Anterior cingulate cortex (tissue), 58 donors: Measurements from ENCODE around the gene RAP1GAP.

Experiments used
- DNase-seq, 58 donors: peaks; one replicate each; lab custom pipeline; 2025; lab: John Stamatoyannopoulos, UW

The RAP1GAP gene

GRCh38 chr1:21669258-21670058, at the start of gene RAP1GAP:
Gene RAP1GAP, minus strand, starts transcription at chr1:21669357. Its CDS starts 49,325 bp downstream, at chr1:21620032.
- peak in 35 of 58 donors; percentile 28 to 82 (median 52) for DNase-seq

- DNase-seq: no peak
Measured at GRCh38 chr1:21716169-21716568, 47.0 kb upstream of the RAP1GAP start.

GRCh38 chr1:21707891-21708290, 38.7 kb upstream of the RAP1GAP start:
- DNase-seq: peak in 1 of 58 donors; percentile 8

DNA sequence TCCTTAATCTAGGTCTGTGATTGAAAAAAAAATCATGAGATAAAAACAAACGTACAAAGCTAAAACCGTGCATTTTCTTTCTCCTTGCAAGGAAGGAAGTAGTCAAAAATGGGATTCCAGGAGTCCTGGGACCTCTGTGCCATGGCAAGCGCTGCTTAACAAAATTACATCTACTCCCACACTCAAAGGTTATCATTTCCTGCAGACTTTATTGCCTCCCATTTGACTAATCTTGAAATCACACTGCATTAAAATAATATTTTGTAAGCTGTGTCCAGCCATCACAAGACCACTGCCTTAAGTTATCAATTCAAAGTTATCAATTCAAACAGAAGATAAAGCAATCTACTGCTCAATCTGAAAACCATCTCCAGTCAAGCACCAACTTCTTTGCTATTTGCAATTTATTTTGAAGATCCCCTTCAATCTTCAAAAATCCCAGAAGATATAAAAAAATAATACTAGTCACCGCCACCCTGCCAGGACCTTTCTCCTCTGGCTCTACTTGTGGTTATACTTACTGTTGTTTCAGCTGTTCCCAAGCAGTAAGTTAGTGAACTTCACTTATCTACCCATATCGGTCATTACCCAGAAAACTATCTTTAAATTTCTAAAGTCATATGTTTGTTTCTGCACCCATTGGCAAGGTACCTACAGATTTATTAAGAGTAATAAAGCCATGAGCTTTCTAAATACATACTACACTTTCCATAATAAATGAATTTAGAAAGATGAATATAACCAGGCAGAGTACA, 38.1 kb upstream of the RAP1GAP start:
- DNase-seq: no peak

GRCh38 chr1:21706151-21706835, 37.1 kb upstream of the RAP1GAP start:
- DNase-seq: peak in 14 of 58 donors; percentile 2 to 54 (median 14)

- peak in 26 of 58 donors; percentile 1 to 71 (median 19) for DNase-seq
Measured at GRCh38 chr1:21705303-21705980, 36.3 kb upstream of the RAP1GAP start.

GRCh38 chr1:21704145-21704544, 35.0 kb upstream of the RAP1GAP start:
- DNase-seq: no peak

- peak in 2 of 58 donors; percentile 29 to 33 for DNase-seq
Measured at GRCh38 chr1:21703318-21703963, 34.3 kb upstream of the RAP1GAP start.

- DNase-seq: no peak
Measured at GRCh38 chr1:21702780-21703179, 33.6 kb upstream of the RAP1GAP start.

GRCh38 chr1:21701401-21701800, 32.2 kb upstream of the RAP1GAP start:
- no peak for DNase-seq

DNA sequence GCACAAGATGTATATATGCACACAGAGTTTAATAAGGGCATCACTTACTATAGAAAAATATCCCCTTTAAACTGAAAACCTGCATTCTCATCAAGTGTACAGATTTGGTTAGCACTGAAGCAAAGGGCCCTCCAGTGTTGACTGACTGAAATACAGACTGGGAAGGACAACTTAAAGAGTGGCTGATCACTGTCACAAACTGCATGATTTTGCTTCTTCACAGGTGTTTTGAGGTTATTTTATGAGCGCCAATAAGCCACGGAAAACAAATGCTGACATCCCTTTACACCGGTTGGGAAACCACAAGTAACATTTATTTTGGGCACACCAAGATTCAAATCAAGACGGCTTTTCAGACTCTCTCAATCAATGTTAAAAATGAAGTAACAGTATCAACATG, 30.9 kb upstream of the RAP1GAP start:
- DNase-seq: no peak

- DNase-seq: no peak
Measured at GRCh38 chr1:21696931-21697330, 27.8 kb upstream of the RAP1GAP start.

GRCh38 chr1:21693732-21694131, 24.6 kb upstream of the RAP1GAP start:
- no peak for DNase-seq

DNA sequence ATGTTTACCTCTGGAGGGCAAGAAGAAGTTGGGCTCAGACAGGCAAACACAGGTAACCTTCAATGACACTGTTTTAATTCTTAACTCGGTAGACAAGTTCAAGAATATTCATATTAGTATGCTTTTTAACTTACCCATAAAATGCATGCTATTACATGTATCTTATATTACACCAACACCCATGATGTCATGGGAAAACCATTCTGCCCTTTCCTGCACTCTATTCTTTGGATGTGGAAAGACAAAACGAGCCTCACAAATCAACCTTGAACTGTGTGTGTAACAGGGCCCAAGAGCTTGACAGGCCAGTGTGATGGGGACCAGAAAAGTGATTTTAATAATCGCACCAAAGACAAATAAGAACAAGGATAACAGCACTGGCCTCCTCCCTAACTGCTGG, 22.6 kb upstream of the RAP1GAP start:
- no peak for DNase-seq

GRCh38 chr1:21689661-21690372, 20.7 kb upstream of the RAP1GAP start:
- DNase-seq: no peak

GRCh38 chr1:21687081-21687529, 17.9 kb upstream of the RAP1GAP start:
- DNase-seq: no peak

DNA sequence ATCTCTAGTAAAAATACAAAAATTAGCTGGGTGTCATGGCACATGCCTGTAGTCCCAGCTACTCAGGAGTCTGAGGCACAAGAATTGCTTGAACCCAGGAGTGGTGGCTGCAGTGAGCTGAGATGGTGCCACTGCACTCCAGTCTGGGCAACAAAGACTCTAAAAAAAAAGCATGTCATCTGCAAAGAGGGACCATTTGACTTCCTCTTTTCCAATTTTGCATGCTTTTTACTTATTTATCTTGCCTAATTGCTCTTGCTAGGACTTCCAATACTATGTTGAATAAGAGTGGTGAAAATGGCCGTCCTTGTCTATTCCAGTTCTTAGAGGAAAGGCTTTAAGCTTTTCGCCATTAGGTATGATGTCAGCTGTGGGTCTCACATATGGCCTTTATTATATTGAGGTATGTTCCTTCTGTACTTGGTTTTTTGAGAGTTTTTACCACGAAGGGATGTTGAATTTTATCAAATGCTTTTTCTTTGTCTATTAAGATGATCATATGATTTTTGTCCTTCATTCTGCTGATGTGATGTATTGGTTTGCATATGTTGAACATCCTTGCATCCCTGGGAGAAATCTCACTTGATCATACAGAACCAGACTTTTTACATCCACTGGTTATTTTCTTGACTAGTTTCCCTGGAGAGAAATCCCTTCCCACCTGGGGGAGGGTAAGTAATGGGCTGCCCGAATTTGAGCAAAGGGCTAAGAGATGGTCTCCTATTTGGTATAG, 17.0 kb upstream of the RAP1GAP start:
- no peak for DNase-seq

DNA sequence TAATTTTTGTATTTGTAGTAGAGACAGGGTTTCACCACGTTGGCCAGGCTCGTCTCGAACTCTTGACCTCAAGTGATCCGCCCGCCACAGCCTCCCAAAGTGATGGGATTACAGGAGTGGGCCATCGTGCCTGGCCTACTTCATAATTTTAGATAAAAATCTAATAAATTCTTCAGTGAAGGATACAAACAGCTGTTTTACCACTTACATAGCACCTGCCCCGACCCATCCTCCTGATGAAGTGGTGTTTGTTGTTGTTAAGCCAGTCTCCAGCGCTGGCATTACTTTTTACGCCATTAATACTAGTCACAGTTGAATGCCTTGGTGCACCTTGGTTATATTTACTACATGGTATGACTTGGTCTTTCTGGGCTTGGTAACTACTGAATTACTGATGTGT, 12.3 kb upstream of the RAP1GAP start:
- no peak for DNase-seq

GRCh38 chr1:21680918-21681317, 11.8 kb upstream of the RAP1GAP start:
- DNase-seq: no peak
